Body of pancreas (tissue), 4 donors: Measurements from ENCODE around the gene SLC9A9. TPM values are rescaled to one million over a fixed set of nuclear protein-coding genes. Genes with fewer than 3 reads are reported as not detected.
A peak's percentile ranks its signal among the peaks of the same experiment; 100 is the strongest.

Experiments used
- ATAC-seq: fragments of 150-250 bp; one replicate; pipeline ENCODE4 v1.9.1; 2016
- DNase-seq, 4 donors: peaks; one replicate each; pipeline ENCODE4 v3.0.0-alpha.2; 2019
- H3K27ac ChIP-seq, 4 donors: fragments of 200-600 bp; sonication (generic); 1 replicate in 3 of 4; 2 replicates in 1 of 4; pipeline versions ENCODE4 v1.5.1 to v1.6.1; 2016 to 2019; ENCODE audit warnings: mild to moderate bottlenecking in 1 of 4, mixed read lengths in 1 of 4, moderate library complexity in 1 of 4
- H3K27me3 ChIP-seq, 2 donors: fragments of 200-600 bp; sonication (generic); one replicate each; pipeline ENCODE4 v1.6.0; 2016; ENCODE audit warnings: mild to moderate bottlenecking in 1 of 2
- H3K36me3 ChIP-seq, 2 donors: fragments of 200-600 bp; sonication (generic); replicated peaks in 1 of 2; 2 replicates each; pipeline ENCODE4 v1.5.1; 2016; ENCODE audit warnings: low read depth in 2 of 2; ENCODE audit not compliant: insufficient read depth in 1 of 2
- H3K4me1 ChIP-seq: fragments of 200-600 bp; sonication (generic); one replicate; pipeline ENCODE4 v1.6.0; 2016
- H3K4me3 ChIP-seq, 2 donors: fragments of 200-600 bp; sonication (generic); 1 replicate in 1 of 2; 2 replicates in 1 of 2; pipeline ENCODE4 v1.5.1; 2016 to 2019
- H3K9me3 ChIP-seq, 3 donors: fragments of 200-600 bp; sonication (generic); 1 replicate in 2 of 3; 2 replicates in 1 of 3; pipeline ENCODE4 v1.5.1; 2016
- CTCF ChIP-seq, 7 experiments: fragments of 450-650 bp in 4 of 7; fragments of 200-600 bp in 3 of 7; sonication (generic) in 3 of 7; IDR thresholded peaks; one replicate each; pipeline ENCODE4 v1.5.1; 2016 to 2019; ENCODE audit warnings: antibody characterized with exemption in 7 of 7
- POLR2A ChIP-seq, 3 donors: fragments of 450-650 bp; IDR thresholded peaks; one replicate each; pipeline ENCODE4 v1.6.1; 2016; ENCODE audit warnings: antibody characterized with exemption in 3 of 3, mild to moderate bottlenecking in 2 of 3
- WGBS, 2 donors: methylation state at CpG; one replicate each; pipeline ENCODE4 v1.1.5; 2017; 5-methylcytosine and 5-hydroxymethylcytosine counted together
- intact Hi-C: fragments of 100-400 bp; cut with DNase I; formaldehyde crosslinking; loops from one replicate; pipeline ENCODE4 v1.15.1; 2023
- total RNA-seq, 2 donors: library from RNA; depleted of rRNA; stranded (reverse); fragments of >200 nt; gene quantifications; one replicate each; pipeline ENCODE4 v1.1.0, GENCODE V29; 2016

SLC9A9 gene
- total RNA-seq, 2 donors from 2014 or later = 1.6 to 2.3 TPM

GRCh38 chr3:143643905-143644304, 204.4 kb downstream of the SLC9A9 start:
- Histone ChIP-seq H3K4me3 (no peak overlapping the region), H3K4me1 (peaks cover 7% of the 10 kb centered on the region), H3K36me3 (no peaks in the 10 kb centered on the region), H3K27me3 (no peaks in the 10 kb centered on the region), H3K9me3 (no peaks in the 10 kb centered on the region), H3K27ac (no peak overlapping the region)
- DNase-seq (no peak), ATAC-seq (no peak)
- whole genome bisulfite sequencing, 2 donors = 87 to 97% methylated on average over 1 of the region's 1 CpG
- no peak for TF ChIP-seq POLR2A (IDR thresholded peaks at IDR 0.05)
- no peak for TF ChIP-seq CTCF (IDR thresholded peaks at IDR 0.05)
- intact Hi-C loops = no loop called here

- Histone ChIP-seq H3K36me3 (no peaks in the 10 kb centered on the region), H3K27ac (no peak overlapping the region), H3K4me3 (no peak overlapping the region), H3K4me1 (peaks cover 7% of the 10 kb centered on the region), H3K9me3 (no peaks in the 10 kb centered on the region), H3K27me3 (no peaks in the 10 kb centered on the region)
- intact Hi-C loops = no loop called here
- ATAC-seq = no peak
- no peak for TF ChIP-seq POLR2A (IDR thresholded peaks at IDR 0.05)
- TF ChIP-seq CTCF (IDR thresholded peaks at IDR 0.05) = no peak
- WGBS, 2 donors = 90 to 93% methylated on average over 3 of the region's 3 CpGs
- DNase-seq = no peak
These were observed 207.5 kb downstream of the SLC9A9 start for GRCh38 chr3:143640774-143641173.

GRCh38 chr3:143637133-143637532, 211.1 kb downstream of the SLC9A9 start:
- intact Hi-C loops = no loop called here
- no peaks in the 10 kb centered on the region for H3K9me3 ChIP-seq
- H3K4me1 ChIP-seq = no peaks in the 10 kb centered on the region
- H3K27me3 ChIP-seq = no peaks in the 10 kb centered on the region
- no peak for TF ChIP-seq CTCF (IDR thresholded peaks at IDR 0.05)
- no peak for TF ChIP-seq POLR2A (IDR thresholded peaks at IDR 0.05)
- no peaks in the 10 kb centered on the region for H3K36me3 ChIP-seq
- 68 to 84% methylated on average over 1 of the region's 1 CpG for WGBS, 2 donors
- no peak overlapping the region for H3K27ac ChIP-seq
- no peak overlapping the region for H3K4me3 ChIP-seq
- DNase-seq (no peak), ATAC-seq (no peak)

- no peaks in the 10 kb centered on the region for H3K27me3 ChIP-seq
- ATAC-seq = no peak
- no peak overlapping the region for H3K27ac ChIP-seq
- no peak for TF ChIP-seq CTCF (IDR thresholded peaks at IDR 0.05)
- TF ChIP-seq POLR2A (IDR thresholded peaks at IDR 0.05) = no peak
- no peaks in the 10 kb centered on the region for H3K4me1 ChIP-seq
- H3K36me3 ChIP-seq = no peaks in the 10 kb centered on the region
- DNase-seq = peak; percentile 10 to 56 (median 24)
- intact Hi-C loops = no loop called here
- no peak overlapping the region for H3K4me3 ChIP-seq
- WGBS, 2 donors = 29 to 41% methylated on average over 4 of the region's 4 CpGs
- no peaks in the 10 kb centered on the region for H3K9me3 ChIP-seq
These were observed 213.3 kb downstream of the SLC9A9 start for GRCh38 chr3:143634991-143635390.

- DNase-seq = no peak
- Histone ChIP-seq H3K27ac (no peak overlapping the region), H3K4me3 (no peak overlapping the region), H3K9me3 (no peaks in the 10 kb centered on the region), H3K27me3 (no peaks in the 10 kb centered on the region), H3K36me3 (no peaks in the 10 kb centered on the region), H3K4me1 (no peaks in the 10 kb centered on the region)
- no peak for ATAC-seq
- intact Hi-C loops = no loop called here
- no peak for TF ChIP-seq CTCF (IDR thresholded peaks at IDR 0.05)
- no peak for TF ChIP-seq POLR2A (IDR thresholded peaks at IDR 0.05)
These were observed 213.8 kb downstream of the SLC9A9 start for GRCh38 chr3:143634427-143634826.
